Fibroblast of the aortic adventitia (primary cell): Measurements from ENCODE around the gene IL17RA. TPM values are rescaled to one million over a fixed set of nuclear protein-coding genes. Genes with fewer than 3 reads are reported as not detected.

Experiments used
- DNase-seq: peaks from one replicate; pipeline ENCODE4 v3.0.0-alpha.2; 2010; ENCODE audit warnings: low read depth
- H3K4me3 ChIP-seq: 2 replicates; pipeline ENCODE4 v1.5.1; 2011; ENCODE audit warnings: low read depth, mild to moderate bottlenecking, control low read depth, low read length, moderate library complexity
- CTCF ChIP-seq: IDR thresholded peaks from 2 replicates; pipeline ENCODE4 v1.5.1; 2011; ENCODE audit warnings: mild to moderate bottlenecking, low read length, control low read depth, inconsistent platforms; ENCODE audit not compliant: insufficient read depth
- total RNA-seq: library from RNA; depleted of rRNA; stranded (reverse); fragments of >200 nt; gene quantifications from 2 replicates; pipeline ENCODE4 v1.2.3, GENCODE V29; 2012; ENCODE audit warnings: low replicate concordance

Gene IL17RA
- total RNA-seq, 1 donor, result 5.2 TPM

GRCh38 chr22:17133137-17133536 lies 48.3 kb downstream of the IL17RA start:
- no peak for DNase-seq
- no peak for TF ChIP-seq CTCF
- no peak overlapping the region for H3K4me3 ChIP-seq

GRCh38 chr22:17135153-17135760 lies 50.5 kb downstream of the IL17RA start:
- no peak for DNase-seq
- no peak overlapping the region for H3K4me3 ChIP-seq
- TF ChIP-seq CTCF, result no peak

- DNase-seq, result no peak
- H3K4me3 ChIP-seq, result no peak overlapping the region
- TF ChIP-seq CTCF, result no peak
These were observed 52.4 kb downstream of the IL17RA start for GRCh38 chr22:17137170-17137569.

GRCh38 chr22:17137861-17138425 lies 53.1 kb downstream of the IL17RA start:
- no peak overlapping the region for H3K4me3 ChIP-seq
- DNase-seq, result no peak
- no peak for TF ChIP-seq CTCF

- no peak for DNase-seq
- no peak overlapping the region for H3K4me3 ChIP-seq
- no peak for TF ChIP-seq CTCF
These were observed 53.7 kb downstream of the IL17RA start for GRCh38 chr22:17138513-17138912.

GRCh38 chr22:17140022-17140421 lies 55.2 kb downstream of the IL17RA start:
- TF ChIP-seq CTCF, result no peak
- no peak overlapping the region for H3K4me3 ChIP-seq
- no peak for DNase-seq
